Right lobe of liver (tissue), 4 donors: ENCODE measurements around the gene RASSF8.

Experiments used
- POLR2A ChIP-seq: fragments of 450-650 bp; IDR thresholded peaks from one replicate; pipeline ENCODE4 v1.6.1; 2017; ENCODE audit warnings: antibody characterized with exemption, mild to moderate bottlenecking
- TF ChIP-seq, protein P1 (sequence below), 4 donors: fragments of 200-600 bp in 3 of 4; fragments of 450-650 bp in 1 of 4; IDR thresholded peaks; one replicate each; pipeline versions ENCODE4 v1.5.1 to v1.8.0; 2016 to 2022; ENCODE audit warnings: antibody characterized with exemption in 4 of 4, mild to moderate bottlenecking in 2 of 4
- donor health status: DM: no; HTN: no; CAD: no.
- donor health status: DM: no; HTN: no; CAD: no.
- donor health status: DM: no; HTN: yes; CAD: no.

DNA sequence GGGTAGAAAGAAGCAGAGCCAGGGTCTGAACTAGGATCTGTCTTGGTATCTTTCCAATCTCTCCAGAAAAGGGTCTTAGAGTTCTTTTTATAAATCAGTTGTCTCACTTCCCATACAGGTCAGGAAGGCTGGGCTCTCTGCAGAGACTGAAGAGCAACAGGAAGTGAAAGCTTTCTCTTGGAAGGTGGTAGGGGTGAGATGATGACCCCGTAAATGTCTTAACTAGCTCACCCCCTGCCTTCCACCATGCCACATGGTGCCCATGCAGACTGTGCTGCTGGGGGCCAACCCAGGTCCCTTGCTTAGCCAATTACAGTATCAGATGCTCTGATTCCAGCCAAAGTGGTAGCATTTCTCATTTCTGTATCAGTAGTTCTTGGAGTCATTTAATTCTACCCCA, 17.6 kb upstream of the RASSF8 start:
- TF ChIP-seq, protein P1, sequence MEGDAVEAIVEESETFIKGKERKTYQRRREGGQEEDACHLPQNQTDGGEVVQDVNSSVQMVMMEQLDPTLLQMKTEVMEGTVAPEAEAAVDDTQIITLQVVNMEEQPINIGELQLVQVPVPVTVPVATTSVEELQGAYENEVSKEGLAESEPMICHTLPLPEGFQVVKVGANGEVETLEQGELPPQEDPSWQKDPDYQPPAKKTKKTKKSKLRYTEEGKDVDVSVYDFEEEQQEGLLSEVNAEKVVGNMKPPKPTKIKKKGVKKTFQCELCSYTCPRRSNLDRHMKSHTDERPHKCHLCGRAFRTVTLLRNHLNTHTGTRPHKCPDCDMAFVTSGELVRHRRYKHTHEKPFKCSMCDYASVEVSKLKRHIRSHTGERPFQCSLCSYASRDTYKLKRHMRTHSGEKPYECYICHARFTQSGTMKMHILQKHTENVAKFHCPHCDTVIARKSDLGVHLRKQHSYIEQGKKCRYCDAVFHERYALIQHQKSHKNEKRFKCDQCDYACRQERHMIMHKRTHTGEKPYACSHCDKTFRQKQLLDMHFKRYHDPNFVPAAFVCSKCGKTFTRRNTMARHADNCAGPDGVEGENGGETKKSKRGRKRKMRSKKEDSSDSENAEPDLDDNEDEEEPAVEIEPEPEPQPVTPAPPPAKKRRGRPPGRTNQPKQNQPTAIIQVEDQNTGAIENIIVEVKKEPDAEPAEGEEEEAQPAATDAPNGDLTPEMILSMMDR (IDR thresholded peaks at IDR 0.05), result no peak
- TF ChIP-seq POLR2A, result no peak
